HG02852 (cell line): ENCODE measurements around the gene POC1B.

Experiments used
- ATAC-seq: cut with Tn5 transposase; IDR thresholded peaks from one replicate; pipeline ENCODE4 v1.9.1; 2021; ENCODE audit warnings: mild to moderate bottlenecking, moderate library complexity; ENCODE audit not compliant: unreplicated experiment

POC1B gene

DNA sequence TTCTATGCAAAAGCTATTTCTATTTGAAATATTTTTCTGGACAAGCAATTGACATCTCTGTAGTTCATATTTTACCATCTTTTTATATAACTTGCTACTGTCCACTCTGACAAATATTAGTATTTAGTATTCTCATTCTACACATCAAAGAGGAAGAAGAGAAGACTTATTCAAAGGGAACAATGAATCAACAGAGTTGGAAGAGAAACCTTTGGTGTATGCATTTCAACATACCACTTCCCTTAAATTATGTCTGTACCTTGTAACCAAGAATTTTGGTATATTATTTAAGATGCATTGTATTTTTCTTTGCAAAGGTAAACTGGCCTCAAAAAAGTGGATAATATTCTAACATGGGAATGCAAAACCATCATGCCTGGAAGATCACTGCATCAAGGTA, 101.5 kb downstream of the POC1B start:
- no peak for ATAC-seq

DNA sequence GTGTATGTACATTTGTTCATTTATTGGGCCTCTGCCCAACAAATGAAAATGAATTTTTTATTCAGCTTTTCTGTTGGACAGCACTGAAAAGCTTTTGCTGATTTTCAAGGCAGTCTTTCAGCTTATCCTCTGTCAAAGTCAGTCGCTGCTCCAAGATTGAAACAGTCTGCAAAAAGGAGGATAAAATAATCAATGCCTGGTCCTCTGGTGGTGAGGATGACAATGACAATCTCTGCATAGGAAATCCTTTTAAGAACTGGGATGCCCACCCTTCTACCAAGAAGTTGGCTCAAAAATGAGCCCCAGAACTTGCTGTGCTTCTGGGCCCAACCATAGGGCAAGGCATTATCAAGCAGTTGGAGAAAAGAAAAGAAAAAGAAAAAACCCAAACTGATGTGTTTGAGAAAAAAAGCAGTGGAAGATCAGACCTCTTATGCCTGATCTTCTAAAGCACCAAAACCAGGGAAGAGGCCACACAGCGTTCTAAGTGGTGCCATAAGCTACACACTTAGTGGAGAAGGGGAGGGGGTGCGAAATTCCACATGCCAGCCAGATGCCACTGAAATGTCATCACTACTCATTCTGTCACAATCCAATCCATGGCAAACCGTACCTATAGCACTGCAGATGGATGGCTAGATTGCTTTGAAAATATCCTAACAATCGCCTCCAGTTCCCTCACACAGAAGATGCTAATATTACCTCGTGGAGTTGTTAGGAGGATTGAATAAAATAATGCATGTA, 104.6 kb downstream of the POC1B start:
- no peak for ATAC-seq

DNA sequence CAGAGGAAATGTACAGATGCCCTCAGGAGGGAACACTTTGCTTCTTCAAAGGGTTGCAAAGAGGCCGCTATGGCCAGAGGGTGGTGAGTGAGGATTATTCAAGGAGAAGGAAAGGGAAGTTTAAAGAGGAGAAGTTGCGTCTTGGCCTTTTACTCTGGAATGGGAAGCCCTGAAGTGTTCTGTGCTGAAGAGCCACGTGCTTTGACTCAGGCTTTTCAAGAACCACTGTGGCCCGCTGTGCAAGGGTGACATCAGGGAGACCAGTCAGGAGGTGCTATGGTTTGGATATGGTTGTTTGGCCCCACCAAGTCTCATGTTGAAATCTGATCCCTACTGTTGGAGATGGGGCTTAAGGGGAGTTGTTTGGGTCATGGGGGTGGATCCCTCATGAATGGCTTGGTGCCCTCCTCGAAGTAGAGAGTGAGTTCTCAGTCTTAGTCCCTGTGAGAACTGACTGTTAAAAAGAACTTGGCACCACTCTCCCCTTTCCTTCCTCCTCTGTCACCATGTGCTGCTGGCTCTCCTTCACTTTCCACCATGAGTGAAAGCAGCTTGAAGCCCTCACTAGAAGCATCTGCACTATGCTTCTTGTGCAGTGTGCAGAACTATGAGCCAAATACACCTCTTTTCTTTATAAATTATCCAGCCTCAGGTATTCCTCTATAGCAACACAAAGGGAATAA, 107.5 kb downstream of the POC1B start:
- no peak for ATAC-seq

DNA sequence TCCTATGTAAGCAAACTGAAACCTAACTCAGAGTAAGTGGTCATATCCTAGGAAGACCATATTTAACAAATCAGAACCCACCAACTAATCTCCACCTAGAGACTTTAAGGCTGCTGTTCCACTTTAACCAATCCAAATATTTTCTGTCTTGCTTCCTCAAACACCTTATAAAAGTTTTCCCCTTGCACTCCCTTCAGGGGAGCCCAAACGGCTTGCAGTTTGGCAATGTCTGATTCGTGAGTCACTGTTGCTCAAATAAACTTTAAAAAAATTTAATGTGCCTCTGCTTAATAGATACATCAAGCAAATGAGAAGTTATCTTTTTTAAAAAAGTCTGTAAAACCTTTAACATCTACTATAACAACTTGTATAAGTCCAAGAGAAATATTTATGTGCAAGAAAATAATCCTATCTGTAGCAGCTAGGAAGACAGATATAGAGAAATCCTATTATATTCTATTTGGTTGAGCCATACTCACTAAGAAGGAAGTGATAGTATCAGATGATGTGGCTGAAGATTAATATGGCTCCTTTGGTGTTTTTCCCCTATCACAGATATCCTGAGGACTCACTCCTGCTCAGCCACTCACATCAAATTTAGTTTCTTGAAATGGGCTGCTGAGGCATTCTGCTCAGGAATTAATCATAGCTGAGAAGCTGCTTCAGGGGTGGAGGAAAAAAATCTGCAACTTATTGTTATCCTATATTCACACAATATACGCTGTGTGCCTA, 108.4 kb downstream of the POC1B start:
- ATAC-seq, result no peak

DNA sequence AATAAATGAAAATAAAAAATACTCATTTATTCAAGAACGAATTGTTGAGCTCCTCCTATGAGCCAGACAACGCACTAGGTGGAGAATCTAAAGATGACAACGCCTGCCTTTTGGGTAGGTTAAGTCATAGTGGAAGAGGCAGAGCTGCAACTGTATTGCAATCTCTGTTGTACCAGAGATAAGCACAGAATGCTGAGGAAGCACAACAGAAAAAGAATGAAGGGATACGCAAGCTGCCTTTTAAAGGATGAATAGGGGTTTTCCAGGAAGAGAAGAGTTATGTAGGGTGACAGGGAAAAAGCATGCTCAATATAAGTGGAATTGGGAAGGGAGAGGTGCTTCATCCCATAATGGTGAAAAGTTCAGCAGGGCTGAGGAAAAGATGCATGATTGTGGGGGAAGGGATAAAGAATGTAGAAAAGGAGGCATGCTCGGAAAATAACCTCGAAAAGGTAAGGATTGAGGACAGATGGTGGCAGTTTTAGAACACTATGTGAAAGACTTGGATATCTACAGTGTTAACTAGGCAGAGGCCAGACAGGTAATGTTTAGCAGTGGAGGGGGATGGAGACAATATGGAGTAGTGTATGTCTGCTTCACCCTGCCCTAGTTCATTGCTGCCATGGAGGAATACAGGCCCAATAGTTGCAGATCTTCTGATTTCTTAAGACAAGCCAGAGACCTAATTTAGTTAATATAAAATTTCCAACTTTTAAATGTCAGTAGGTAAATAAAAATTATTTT, 109.6 kb downstream of the POC1B start:
- ATAC-seq, result no peak

DNA sequence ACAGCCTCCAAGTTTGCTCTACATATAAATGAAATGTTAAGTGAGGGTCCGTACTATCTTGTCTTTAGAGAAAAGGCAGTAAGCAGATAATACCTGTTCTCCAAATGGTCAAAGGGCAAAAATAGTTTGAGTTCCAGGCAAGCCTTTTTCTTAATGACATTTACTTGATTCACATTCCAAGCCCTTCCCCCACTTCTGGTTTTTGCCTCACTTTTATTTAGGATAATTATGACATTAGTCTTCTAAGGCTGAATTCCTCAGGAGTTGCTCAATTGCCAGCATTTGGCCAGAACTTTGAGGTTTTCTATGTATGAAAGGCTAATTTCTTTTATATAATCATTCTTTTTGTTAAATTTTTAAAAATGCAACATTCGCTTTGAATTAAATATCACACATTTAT, 111.0 kb downstream of the POC1B start:
- no peak for ATAC-seq

DNA sequence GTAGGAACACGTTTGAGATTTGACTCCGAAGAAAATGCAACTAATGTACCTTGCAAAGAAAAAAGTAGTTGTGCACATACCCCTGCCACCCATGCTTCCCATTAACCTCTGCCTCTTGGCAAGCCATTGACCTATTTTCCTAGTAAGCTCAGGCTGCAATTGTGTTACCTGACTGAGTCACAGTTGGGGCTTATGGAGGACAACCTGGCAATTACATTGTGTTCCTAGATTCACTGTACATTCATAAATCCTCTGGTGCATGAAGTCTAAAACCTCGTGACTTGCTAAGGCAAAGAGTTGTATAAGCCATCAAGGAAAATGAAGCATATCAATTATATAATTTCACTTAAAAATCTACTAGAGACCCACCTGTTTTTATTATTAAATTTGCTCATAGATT, 111.5 kb downstream of the POC1B start:
- ATAC-seq, result no peak

DNA sequence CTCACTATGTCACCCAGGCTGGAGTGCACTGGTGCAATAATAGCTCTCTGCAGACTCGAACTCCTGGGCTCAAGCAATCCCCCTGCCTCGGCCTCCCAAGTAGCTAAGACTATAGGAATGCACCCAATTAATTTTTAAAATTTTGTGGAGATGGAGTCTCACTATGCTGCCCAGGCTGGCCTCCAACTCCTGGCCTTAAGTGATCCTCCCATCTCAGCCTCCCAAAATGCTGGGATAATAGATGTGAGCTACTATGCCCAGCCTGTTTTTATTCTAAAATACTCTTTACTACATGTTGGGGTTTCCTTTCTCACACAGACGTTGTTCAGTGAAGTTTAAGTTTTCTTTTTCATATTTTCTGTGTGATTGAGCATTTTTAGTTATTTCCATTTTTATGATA, 112.6 kb downstream of the POC1B start:
- no peak for ATAC-seq

DNA sequence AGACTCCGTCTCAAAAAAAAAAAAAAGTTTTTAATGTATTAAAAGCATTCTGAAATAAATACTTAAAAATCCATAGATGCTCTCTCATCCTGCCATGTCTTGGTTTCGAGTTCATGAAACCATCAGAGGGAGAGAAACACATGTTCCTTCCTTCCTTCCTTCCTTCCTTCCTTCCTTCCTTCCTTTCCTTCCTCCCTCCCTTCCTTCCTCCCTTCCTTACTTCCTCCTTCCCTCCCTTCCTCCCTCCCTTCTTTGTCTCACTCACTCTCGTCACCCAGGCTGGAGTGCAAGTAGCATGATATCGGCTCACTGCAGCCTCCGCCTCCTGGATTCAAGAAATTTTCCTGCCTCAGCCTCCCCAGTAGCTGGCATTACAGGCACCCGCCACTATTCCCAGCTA, 113.2 kb downstream of the POC1B start:
- no peak for ATAC-seq

DNA sequence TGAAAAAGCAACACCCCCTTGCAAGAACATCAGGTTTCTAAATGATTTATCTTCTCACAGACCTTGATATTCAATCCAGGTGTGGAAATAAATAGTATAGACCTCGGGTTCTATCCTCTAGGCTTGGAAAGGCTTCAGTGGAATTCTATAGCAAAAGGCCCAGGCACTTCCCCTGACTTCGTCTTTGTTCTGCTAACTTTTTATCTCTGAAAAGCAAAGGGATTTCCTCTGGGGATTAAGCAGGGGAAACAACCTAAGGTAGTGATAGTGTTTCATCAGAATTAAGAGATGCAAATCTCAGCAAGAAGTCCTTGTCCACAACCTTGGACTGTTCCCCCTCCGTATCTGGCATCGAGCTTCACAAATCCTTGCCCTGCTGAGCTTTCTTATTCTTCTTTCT, 114.0 kb downstream of the POC1B start:
- ATAC-seq, result no peak

DNA sequence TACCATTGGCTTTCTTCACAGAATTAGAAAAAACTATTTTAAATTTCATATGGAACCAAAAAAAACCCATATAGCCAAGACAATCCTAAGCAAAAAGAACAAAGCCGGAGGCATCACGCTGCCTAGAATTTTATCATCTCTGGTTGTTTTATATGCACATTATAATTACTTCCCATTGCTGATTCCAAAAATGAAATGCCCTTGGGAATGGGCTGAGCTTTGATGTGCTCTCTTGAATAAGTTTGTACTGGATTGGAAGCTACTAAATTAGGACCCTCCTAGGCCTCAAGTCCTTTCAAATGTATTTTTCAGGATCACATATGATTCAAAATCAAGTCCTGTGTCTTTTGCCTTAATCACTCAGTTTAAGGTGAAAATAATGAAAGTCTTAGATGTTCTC, 114.6 kb downstream of the POC1B start:
- no peak for ATAC-seq

DNA sequence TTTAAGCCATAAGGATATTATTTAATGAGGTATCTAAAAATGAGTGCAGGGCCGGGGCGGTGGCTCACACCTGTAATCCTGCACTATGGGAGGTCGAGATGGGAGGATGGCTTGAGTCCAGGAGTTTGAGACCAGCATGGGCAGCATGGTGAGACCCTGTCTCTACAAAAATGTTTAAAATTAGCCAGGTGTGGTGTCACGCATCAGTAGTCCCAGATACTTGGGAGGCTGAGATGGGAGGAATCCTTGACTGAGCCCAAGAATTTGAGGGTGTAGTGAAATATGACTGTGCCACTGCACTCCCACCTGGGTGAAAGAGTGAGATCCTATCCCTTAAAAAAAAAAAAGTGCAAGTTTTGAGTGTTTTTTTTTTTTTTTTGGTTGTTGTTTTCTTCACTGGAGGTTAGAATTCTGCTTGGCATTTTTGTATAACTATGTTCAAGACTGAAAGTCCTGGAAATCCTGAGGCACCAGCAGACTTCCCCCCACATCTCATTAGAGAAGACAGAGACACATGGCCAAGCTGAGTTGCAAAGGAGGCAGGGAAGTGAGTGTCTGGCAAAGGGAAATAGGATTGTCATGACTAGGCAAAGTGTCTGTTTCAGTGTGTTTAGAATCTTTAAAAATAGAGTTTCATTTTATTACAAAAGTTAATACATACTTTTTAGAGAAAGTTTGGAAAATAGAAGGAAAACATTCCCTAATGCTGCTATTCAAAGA, 120.1 kb downstream of the POC1B start:
- no peak for ATAC-seq

DNA sequence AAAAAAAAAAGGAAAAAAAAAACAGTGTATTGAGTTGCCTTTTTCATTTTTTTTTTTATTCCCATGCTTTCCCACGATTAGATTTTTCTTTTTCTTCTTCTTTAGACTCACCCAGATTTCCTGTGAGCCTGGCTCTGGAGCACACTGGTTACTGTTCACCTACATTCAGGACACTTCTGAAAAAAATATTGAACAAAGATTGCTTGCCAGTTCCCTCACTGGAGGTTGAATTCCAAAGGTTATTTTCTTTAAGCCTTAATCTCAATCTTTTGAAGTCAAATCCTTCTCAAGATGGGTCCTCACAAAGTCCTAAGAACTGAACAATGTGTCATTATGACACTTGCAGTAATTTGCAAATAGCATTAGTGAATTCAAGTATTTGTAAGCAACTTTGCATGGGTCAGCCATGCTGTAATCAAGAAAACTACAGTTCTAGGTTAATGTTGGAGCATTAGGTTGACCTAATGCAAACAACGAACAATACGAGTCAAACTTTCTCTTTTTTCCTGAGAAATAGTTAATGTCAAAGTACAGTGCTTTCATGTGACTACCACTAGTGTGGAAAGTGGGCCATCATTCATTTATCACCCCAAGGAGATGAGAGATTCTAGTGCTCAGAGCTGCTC, 124.3 kb downstream of the POC1B start:
- ATAC-seq, result no peak

DNA sequence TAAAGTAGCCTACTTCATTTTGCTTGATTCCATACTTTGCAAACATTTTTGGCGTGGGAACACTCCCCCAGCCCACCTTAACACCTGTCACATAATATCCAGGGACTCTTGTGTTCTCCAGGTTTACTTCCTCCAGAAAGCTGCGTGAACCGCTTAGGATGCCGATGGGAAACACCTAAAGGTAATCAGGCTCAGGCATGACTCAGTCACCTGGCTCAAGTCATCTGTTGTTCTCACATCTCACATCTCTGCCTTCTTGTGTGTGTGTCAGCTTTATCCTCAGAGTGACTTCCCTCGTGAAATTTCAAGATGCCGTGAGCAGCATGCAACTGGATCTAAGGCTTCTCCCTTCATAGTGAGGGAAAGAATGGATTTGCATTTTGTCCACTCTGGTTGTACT, 125.4 kb downstream of the POC1B start:
- no peak for ATAC-seq

DNA sequence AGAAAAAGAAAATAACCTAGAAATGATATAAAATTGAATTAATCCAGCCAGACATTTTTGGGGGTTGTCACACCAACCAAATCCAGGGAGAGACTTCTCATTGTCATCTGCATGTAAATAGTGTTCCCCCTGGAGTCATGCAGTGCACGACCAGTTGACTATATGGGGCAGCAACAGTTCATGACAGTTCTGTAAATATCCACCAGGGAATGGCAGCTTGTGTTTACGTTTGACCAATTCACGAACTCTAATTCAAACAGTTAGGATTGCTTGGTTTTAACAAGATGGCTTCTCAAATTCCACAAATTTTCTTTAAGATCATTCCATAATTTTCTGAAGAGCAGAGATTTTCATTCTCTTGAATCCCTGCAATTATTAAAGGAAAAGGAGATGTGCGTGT, 130.1 kb downstream of the POC1B start:
- ATAC-seq, result no peak

DNA sequence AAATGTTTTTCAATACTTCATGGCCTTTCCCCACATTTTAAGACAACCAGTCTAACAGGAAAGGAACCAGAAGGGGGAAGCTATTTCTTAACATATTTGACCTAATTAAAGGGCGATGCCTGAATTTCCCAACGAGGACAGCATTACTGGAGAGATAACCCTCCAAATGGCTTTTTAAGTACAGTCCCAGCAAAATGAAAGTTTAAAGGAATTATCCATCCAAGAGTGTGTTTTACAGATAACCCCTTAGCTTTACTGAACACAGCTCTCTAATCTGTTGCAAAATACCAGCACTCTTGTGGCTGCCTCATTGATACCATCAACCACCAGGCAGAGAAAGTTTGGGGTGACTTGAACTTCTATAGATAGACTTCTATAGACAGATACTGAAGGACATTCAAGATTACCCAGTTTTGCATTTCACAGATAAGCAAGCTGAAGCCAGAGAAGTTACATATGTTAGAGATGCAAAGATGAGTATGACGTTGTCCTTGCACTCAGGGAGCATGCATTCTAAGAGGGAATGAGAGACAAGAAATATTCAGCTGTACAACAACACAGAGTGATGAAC, 132.2 kb downstream of the POC1B start:
- ATAC-seq, result no peak

DNA sequence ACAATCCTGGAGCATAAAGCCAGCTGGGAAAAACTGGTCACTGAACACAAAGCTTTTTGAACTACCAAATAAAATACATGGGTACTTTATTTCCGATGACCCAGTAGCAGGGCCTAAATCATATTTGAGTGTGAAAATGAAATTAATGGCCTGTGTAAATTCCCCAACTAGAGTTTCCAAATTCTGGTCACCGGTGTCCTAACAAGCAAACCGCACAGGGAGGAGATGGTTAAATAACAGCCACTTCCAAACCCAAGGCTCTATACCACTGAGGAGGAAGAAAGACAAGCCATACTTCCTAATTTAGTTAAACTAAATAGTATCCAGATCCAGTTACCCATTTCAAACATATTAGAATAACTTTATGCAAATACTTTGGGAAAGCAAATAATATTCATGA, 133.5 kb downstream of the POC1B start:
- no peak for ATAC-seq

DNA sequence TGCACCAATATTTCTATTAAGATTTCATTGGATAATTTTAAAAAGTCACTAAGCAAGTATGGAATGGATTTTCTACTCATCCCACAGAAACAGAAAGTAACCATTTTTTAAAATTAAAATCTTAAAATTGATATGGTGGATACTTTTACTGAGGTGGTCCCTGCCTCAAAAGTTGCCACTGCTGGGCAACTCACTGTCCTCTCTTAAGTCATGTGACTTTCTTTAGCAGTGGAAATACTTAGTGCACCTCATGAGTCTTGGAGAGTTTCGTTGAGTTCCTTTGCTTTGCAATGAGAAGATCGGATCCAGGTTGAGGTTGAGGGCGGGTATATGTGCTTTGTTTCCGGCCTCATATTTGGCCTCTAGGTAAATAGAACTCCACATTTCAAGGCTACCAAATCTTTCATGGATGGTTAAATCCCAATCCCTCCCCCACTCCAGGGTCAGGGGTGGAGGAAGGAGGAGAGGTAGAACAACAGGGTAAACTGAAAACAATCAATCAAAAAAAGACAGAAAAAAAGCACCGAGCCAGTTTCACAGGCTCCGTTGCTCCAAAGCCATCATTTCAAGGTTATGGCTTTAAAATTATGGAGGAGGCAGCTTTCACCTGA, 134.0 kb downstream of the POC1B start:
- ATAC-seq, result no peak

DNA sequence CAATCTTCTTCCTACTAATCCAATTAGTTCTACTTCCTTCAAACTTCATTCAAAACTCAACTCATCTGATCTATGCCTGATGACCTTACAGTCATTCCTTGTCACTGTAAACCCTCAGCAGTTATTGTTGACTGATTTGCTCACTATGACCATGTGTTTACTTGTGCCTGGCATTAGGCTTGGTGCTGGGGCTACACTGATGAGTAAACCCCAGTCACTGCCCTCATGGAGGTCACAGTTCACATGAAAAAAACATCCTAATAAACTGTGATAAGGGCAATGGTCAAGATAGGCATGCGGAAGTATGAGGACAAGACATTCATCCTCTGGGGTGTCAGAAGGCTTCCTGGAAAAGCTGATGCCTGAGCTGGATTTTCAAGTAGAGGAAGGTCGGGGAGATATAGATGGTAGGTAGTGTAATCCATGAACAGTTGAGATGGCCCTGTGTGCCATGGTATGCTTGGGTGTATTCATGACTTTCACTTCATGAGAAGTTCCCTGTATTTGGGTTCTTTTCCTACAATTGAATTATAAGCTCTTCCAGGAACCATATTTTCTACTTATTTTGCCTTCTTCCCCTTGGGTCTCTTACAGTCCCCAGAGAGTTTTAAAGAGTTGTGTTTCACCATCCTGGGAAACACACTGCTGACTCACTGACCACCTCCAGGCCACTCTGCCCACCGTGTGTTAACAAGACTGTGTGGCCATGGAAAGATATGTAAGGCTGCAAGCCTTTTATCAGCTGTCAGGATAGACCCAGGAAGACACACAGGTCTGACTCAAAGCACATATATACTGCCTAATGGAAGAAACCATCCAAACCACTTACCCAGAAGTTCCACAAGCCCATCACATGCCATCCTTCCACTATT, 134.8 kb downstream of the POC1B start:
- ATAC-seq, result no peak
